Subcutaneous abdominal adipose tissue (tissue), 5 donors: ENCODE measurements around the gene RCAN2.

Source experiments
- H3K27ac ChIP-seq: one replicate; pipeline ENCODE4 v1.7.0; 2013; ENCODE audit warnings: low read depth, mild to moderate bottlenecking, inconsistent platforms, low read length, moderate library complexity
- H3K27me3 ChIP-seq, 5 donors: one replicate each; pipeline ENCODE4 v1.7.0; 2013; ENCODE audit warnings: low read length in 5 of 5, inconsistent platforms in 1 of 5; ENCODE audit not compliant: control insufficient read depth in 5 of 5, insufficient read depth in 4 of 5
- H3K36me3 ChIP-seq, 5 donors: one replicate each; pipeline ENCODE4 v1.7.0; 2013; ENCODE audit warnings: low read length in 5 of 5; ENCODE audit not compliant: control insufficient read depth in 5 of 5, insufficient read depth in 5 of 5
- H3K4me1 ChIP-seq, 5 donors: one replicate each; pipeline ENCODE4 v1.7.0; 2013; ENCODE audit warnings: low read length in 5 of 5, mild to moderate bottlenecking in 3 of 5, moderate library complexity in 1 of 5; ENCODE audit not compliant: control insufficient read depth in 5 of 5, insufficient read depth in 5 of 5
- H3K4me3 ChIP-seq, 5 donors: one replicate each; pipeline ENCODE4 v1.7.0; 2013; ENCODE audit warnings: low read length in 5 of 5, low read depth in 1 of 5
- H3K9ac ChIP-seq, 5 donors: one replicate each; pipeline ENCODE4 v1.7.0; 2013; ENCODE audit warnings: low read length in 5 of 5, mild to moderate bottlenecking in 4 of 5, moderate library complexity in 3 of 5
- H3K9me3 ChIP-seq, 5 donors: one replicate each; pipeline ENCODE4 v1.7.0; 2013; ENCODE audit warnings: low read length in 5 of 5; ENCODE audit not compliant: control insufficient read depth in 5 of 5
- donor health status: healthy.
- donor health status: healthy.
- donor health status: healthy.
- donor health status: healthy.
- donor health status: healthy.

RCAN2 gene

GRCh38 chr6:46377209-46377608 is 114.0 kb downstream of the RCAN2 start:
- H3K27me3 ChIP-seq, result no peaks in the 10 kb centered on the region
- H3K36me3 ChIP-seq, result no peaks in the 10 kb centered on the region
- no peak overlapping the region for H3K4me3 ChIP-seq
- no peak overlapping the region for H3K9ac ChIP-seq
- no peaks in the 10 kb centered on the region for H3K4me1 ChIP-seq
- no peak overlapping the region for H3K27ac ChIP-seq
- no peaks in the 10 kb centered on the region for H3K9me3 ChIP-seq

- H3K36me3 ChIP-seq, result no peaks in the 10 kb centered on the region
- no peaks in the 10 kb centered on the region for H3K9me3 ChIP-seq
- no peaks in the 10 kb centered on the region for H3K27me3 ChIP-seq
- no peaks in the 10 kb centered on the region for H3K4me1 ChIP-seq
- no peak overlapping the region for H3K9ac ChIP-seq
- no peak overlapping the region for H3K27ac ChIP-seq
- no peak overlapping the region for H3K4me3 ChIP-seq
Measured at GRCh38 chr6:46376562-46377061, 114.6 kb downstream of the RCAN2 start.

GRCh38 chr6:46370622-46371021 is 120.6 kb downstream of the RCAN2 start:
- Histone ChIP-seq H3K4me1 (no peaks in the 10 kb centered on the region), H3K27me3 (no peaks in the 10 kb centered on the region), H3K4me3 (no peak overlapping the region), H3K36me3 (no peaks in the 10 kb centered on the region), H3K9me3 (no peaks in the 10 kb centered on the region), H3K27ac (no peak overlapping the region), H3K9ac (no peak overlapping the region)

- no peaks in the 10 kb centered on the region for H3K4me1 ChIP-seq
Measured at GRCh38 chr6:46368169-46368536, 123.1 kb downstream of the RCAN2 start.

GRCh38 chr6:46367354-46368168 is 123.7 kb downstream of the RCAN2 start:
- no peak overlapping the region for H3K9ac ChIP-seq
- H3K36me3 ChIP-seq, result no peaks in the 10 kb centered on the region
- H3K4me3 ChIP-seq, result no peak overlapping the region
- H3K4me1 ChIP-seq, result no peaks in the 10 kb centered on the region
- H3K27ac ChIP-seq, result no peak overlapping the region
- H3K9me3 ChIP-seq, result no peaks in the 10 kb centered on the region
- H3K27me3 ChIP-seq, result no peaks in the 10 kb centered on the region

More at GRCh38 chr6:46368169-46368536, 123.1 kb downstream of the RCAN2 start:
- Histone ChIP-seq H3K9me3 (no peaks in the 10 kb centered on the region), H3K27me3 (no peaks in the 10 kb centered on the region), H3K36me3 (no peaks in the 10 kb centered on the region), H3K4me3 (no peak overlapping the region), H3K9ac (no peak overlapping the region), H3K27ac (no peak overlapping the region)

- H3K9me3 ChIP-seq, result no peaks in the 10 kb centered on the region
- no peaks in the 10 kb centered on the region for H3K36me3 ChIP-seq
Measured at GRCh38 chr6:46366190-46366900, 124.9 kb downstream of the RCAN2 start.

GRCh38 chr6:46357591-46357990 is 133.7 kb downstream of the RCAN2 start:
- Histone ChIP-seq H3K4me1 (peaks cover 0 to 6% (median 4%) of the 10 kb centered on the region in 5 donors), H3K27ac (no peak overlapping the region), H3K9me3 (no peaks in the 10 kb centered on the region), H3K36me3 (no peaks in the 10 kb centered on the region), H3K27me3 (no peaks in the 10 kb centered on the region), H3K4me3 (peak overlapping the region in 1 of 5 donors; percentile 11), H3K9ac (no peak overlapping the region)

More at GRCh38 chr6:46366190-46366900, 124.9 kb downstream of the RCAN2 start:
- no peak overlapping the region for H3K27ac ChIP-seq
- H3K9ac ChIP-seq, result no peak overlapping the region
- no peaks in the 10 kb centered on the region for H3K4me1 ChIP-seq
- H3K27me3 ChIP-seq, result no peaks in the 10 kb centered on the region
- no peak overlapping the region for H3K4me3 ChIP-seq

- Histone ChIP-seq H3K4me1 (peaks cover 0 to 14% (median 9%) of the 10 kb centered on the region in 5 donors), H3K27me3 (no peaks in the 10 kb centered on the region), H3K4me3 (no peak overlapping the region), H3K27ac (no peak overlapping the region), H3K9me3 (no peaks in the 10 kb centered on the region), H3K9ac (no peak overlapping the region), H3K36me3 (no peaks in the 10 kb centered on the region)
Measured at GRCh38 chr6:46356543-46356942, 134.7 kb downstream of the RCAN2 start.

GRCh38 chr6:46353528-46353927 is 137.7 kb downstream of the RCAN2 start:
- H3K4me3 ChIP-seq, result no peak overlapping the region
- no peaks in the 10 kb centered on the region for H3K27me3 ChIP-seq
- no peak overlapping the region for H3K9ac ChIP-seq
- H3K4me1 ChIP-seq, result peaks cover 0 to 14% (median 9%) of the 10 kb centered on the region in 5 donors
- H3K36me3 ChIP-seq, result no peaks in the 10 kb centered on the region
- H3K9me3 ChIP-seq, result no peaks in the 10 kb centered on the region
- no peak overlapping the region for H3K27ac ChIP-seq
